ENCODE data around the gene AUNIP.

The AUNIP gene

GRCh38 chr1:25804964-25805862 lies 54.0 kb downstream of the AUNIP start:
- Histone ChIP-seq H3K27ac (replicated peaks; ENCODE audit: low read length) (no peak overlapping the region), H3K4me3 (ENCODE audit: low read length in 2 of 2) (no peak overlapping the region), H3K9me3 (replicated peaks in 1 of 2; ENCODE audit: control insufficient read depth in 2 of 2, insufficient read depth in 1 of 2, low read depth in 1 of 2, low read length in 2 of 2) (no peaks in the 10 kb centered on the region), H3K9ac (ENCODE audit: low read depth, low read length, poor library complexity) (peak overlapping the region; percentile 1), H3K23ac (ENCODE audit: low read depth, low read length, poor library complexity) (no peak overlapping the region), H2AK5ac (ENCODE audit: low read depth, low read length) (no peak overlapping the region), H3K4ac (ENCODE audit: low read length) (no peak overlapping the region), H3K18ac (ENCODE audit: low read length) (no peak overlapping the region), H2BK5ac (ENCODE audit: low read length) (no peak overlapping the region), H3K27me3 (ENCODE audit: control insufficient read depth in 3 of 3, insufficient read depth in 3 of 3, low read depth in 1 of 3, low read length in 3 of 3) (no peaks in the 10 kb centered on the region), H4K91ac (ENCODE audit: low read depth, low read length, poor library complexity) (no peak overlapping the region), H3K36me3 (replicated peaks in 1 of 2; ENCODE audit: control insufficient read depth in 2 of 2, insufficient read depth in 2 of 2, low read length in 2 of 2) (peaks cover 24 to 58% of the 10 kb centered on the region in 2 donors), H3K79me1 (ENCODE audit: low read depth, low read length) (peaks cover 5% of the 10 kb centered on the region), H2BK15ac (ENCODE audit: low read length) (no peak overlapping the region), H2BK12ac (ENCODE audit: low read length) (no peak overlapping the region), H2BK120ac (ENCODE audit: low read depth, low read length) (no peak overlapping the region), H3K4me2 (ENCODE audit: insufficient read depth, low read length, poor library complexity, severe bottlenecking) (no peak overlapping the region), H2AFZ (ENCODE audit: low read length) (no peak overlapping the region), H3K14ac (ENCODE audit: low read length) (no peak overlapping the region), H3K4me1 (ENCODE audit: control insufficient read depth in 2 of 2, insufficient read depth in 1 of 2, low read depth in 1 of 2, low read length in 2 of 2) (peaks cover 16% of the 10 kb centered on the region in 2 donors), H4K8ac (ENCODE audit: low read depth, low read length) (no peak overlapping the region)
- WGBS, 2 donors (ENCODE audit: extremely low coverage in 2 of 2, insufficient read length in 2 of 2, insufficient replicate concordance in 1 of 2): no CpG with 5 or more reads among the region's 15 CpGs
- no peak for DNase-seq (ENCODE audit: low spot score)

- Histone ChIP-seq H3K9ac (ENCODE audit: low read depth, low read length, poor library complexity) (no peak overlapping the region), H2BK12ac (ENCODE audit: low read length) (no peak overlapping the region), H3K18ac (ENCODE audit: low read length) (no peak overlapping the region), H3K79me1 (ENCODE audit: low read depth, low read length) (peaks cover 5% of the 10 kb centered on the region), H3K27ac (replicated peaks; ENCODE audit: low read length) (no peak overlapping the region), H3K27me3 (ENCODE audit: control insufficient read depth in 3 of 3, insufficient read depth in 3 of 3, low read depth in 1 of 3, low read length in 3 of 3) (no peaks in the 10 kb centered on the region), H4K8ac (ENCODE audit: low read depth, low read length) (no peak overlapping the region), H3K4me2 (ENCODE audit: insufficient read depth, low read length, poor library complexity, severe bottlenecking) (no peak overlapping the region), H3K23ac (ENCODE audit: low read depth, low read length, poor library complexity) (no peak overlapping the region), H2AFZ (ENCODE audit: low read length) (no peak overlapping the region), H4K91ac (ENCODE audit: low read depth, low read length, poor library complexity) (no peak overlapping the region), H2BK15ac (ENCODE audit: low read length) (no peak overlapping the region), H3K36me3 (replicated peaks in 1 of 2; ENCODE audit: control insufficient read depth in 2 of 2, insufficient read depth in 2 of 2, low read length in 2 of 2) (peaks cover 20 to 50% of the 10 kb centered on the region in 2 donors), H3K4me1 (ENCODE audit: control insufficient read depth in 2 of 2, insufficient read depth in 1 of 2, low read depth in 1 of 2, low read length in 2 of 2) (peaks cover 16 to 21% of the 10 kb centered on the region in 2 donors), H2BK5ac (ENCODE audit: low read length) (no peak overlapping the region), H3K9me3 (replicated peaks in 1 of 2; ENCODE audit: control insufficient read depth in 2 of 2, insufficient read depth in 1 of 2, low read depth in 1 of 2, low read length in 2 of 2) (no peaks in the 10 kb centered on the region), H3K4me3 (ENCODE audit: low read length in 2 of 2) (no peak overlapping the region), H3K4ac (ENCODE audit: low read length) (no peak overlapping the region), H3K14ac (ENCODE audit: low read length) (no peak overlapping the region), H2AK5ac (ENCODE audit: low read depth, low read length) (no peak overlapping the region), H2BK120ac (ENCODE audit: low read depth, low read length) (no peak overlapping the region)
- no CpG with 5 or more reads among the region's 10 CpGs for WGBS, 2 donors (ENCODE audit: extremely low coverage in 2 of 2, insufficient read length in 2 of 2, insufficient replicate concordance in 1 of 2)
- DNase-seq (ENCODE audit: low spot score): no peak
These were observed 54.9 kb downstream of the AUNIP start for GRCh38 chr1:25804244-25804963.

- no peak overlapping the region for H3K23ac ChIP-seq (ENCODE audit: low read depth, low read length, poor library complexity)
- no peak overlapping the region for H3K4ac ChIP-seq (ENCODE audit: low read length)
- H4K8ac ChIP-seq (ENCODE audit: low read depth, low read length): no peak overlapping the region
- no peaks in the 10 kb centered on the region for H3K9me3 ChIP-seq (replicated peaks in 1 of 2; ENCODE audit: control insufficient read depth in 2 of 2, insufficient read depth in 1 of 2, low read depth in 1 of 2, low read length in 2 of 2)
- no peak overlapping the region for H2BK120ac ChIP-seq (ENCODE audit: low read depth, low read length)
- peaks cover 3% of the 10 kb centered on the region for H3K79me1 ChIP-seq (ENCODE audit: low read depth, low read length)
- H2AFZ ChIP-seq (ENCODE audit: low read length): no peak overlapping the region
- no peak for DNase-seq (ENCODE audit: low spot score)
- peaks cover 16 to 25% of the 10 kb centered on the region in 2 donors for H3K4me1 ChIP-seq (ENCODE audit: control insufficient read depth in 2 of 2, insufficient read depth in 1 of 2, low read depth in 1 of 2, low read length in 2 of 2)
- no peak overlapping the region for H3K18ac ChIP-seq (ENCODE audit: low read length)
- no peak overlapping the region for H4K91ac ChIP-seq (ENCODE audit: low read depth, low read length, poor library complexity)
- no peak overlapping the region for H3K4me3 ChIP-seq (ENCODE audit: low read length in 2 of 2)
- no peak overlapping the region for H3K4me2 ChIP-seq (ENCODE audit: insufficient read depth, low read length, poor library complexity, severe bottlenecking)
- no CpG with 5 or more reads among the region's 1 CpG for whole genome bisulfite sequencing, 2 donors (ENCODE audit: extremely low coverage in 2 of 2, insufficient read length in 2 of 2, insufficient replicate concordance in 1 of 2)
- H2AK5ac ChIP-seq (ENCODE audit: low read depth, low read length): no peak overlapping the region
- H2BK5ac ChIP-seq (ENCODE audit: low read length): no peak overlapping the region
- H3K27ac ChIP-seq (replicated peaks; ENCODE audit: low read length): no peak overlapping the region
- H2BK12ac ChIP-seq (ENCODE audit: low read length): no peak overlapping the region
- H2BK15ac ChIP-seq (ENCODE audit: low read length): no peak overlapping the region
- H3K14ac ChIP-seq (ENCODE audit: low read length): no peak overlapping the region
- H3K9ac ChIP-seq (ENCODE audit: low read depth, low read length, poor library complexity): no peak overlapping the region
- peaks cover 13 to 39% of the 10 kb centered on the region in 2 donors for H3K36me3 ChIP-seq (replicated peaks in 1 of 2; ENCODE audit: control insufficient read depth in 2 of 2, insufficient read depth in 2 of 2, low read length in 2 of 2)
- no peaks in the 10 kb centered on the region for H3K27me3 ChIP-seq (ENCODE audit: control insufficient read depth in 3 of 3, insufficient read depth in 3 of 3, low read depth in 1 of 3, low read length in 3 of 3)
These were observed 55.9 kb downstream of the AUNIP start for GRCh38 chr1:25803368-25803767.

GRCh38 chr1:25802915-25803314 lies 56.3 kb downstream of the AUNIP start:
- H4K8ac ChIP-seq (ENCODE audit: low read depth, low read length): no peak overlapping the region
- no CpG with 5 or more reads among the region's 6 CpGs for WGBS, 2 donors (ENCODE audit: extremely low coverage in 2 of 2, insufficient read length in 2 of 2, insufficient replicate concordance in 1 of 2)
- DNase-seq (ENCODE audit: low spot score): no peak
- no peak overlapping the region for H3K4ac ChIP-seq (ENCODE audit: low read length)
- no peak overlapping the region for H3K23ac ChIP-seq (ENCODE audit: low read depth, low read length, poor library complexity)
- no peak overlapping the region for H3K9ac ChIP-seq (ENCODE audit: low read depth, low read length, poor library complexity)
- peaks cover 13 to 35% of the 10 kb centered on the region in 2 donors for H3K36me3 ChIP-seq (replicated peaks in 1 of 2; ENCODE audit: control insufficient read depth in 2 of 2, insufficient read depth in 2 of 2, low read length in 2 of 2)
- no peak overlapping the region for H3K4me3 ChIP-seq (ENCODE audit: low read length in 2 of 2)
- no peak overlapping the region for H3K14ac ChIP-seq (ENCODE audit: low read length)
- H2BK15ac ChIP-seq (ENCODE audit: low read length): no peak overlapping the region
- peaks cover 16 to 25% of the 10 kb centered on the region in 2 donors for H3K4me1 ChIP-seq (ENCODE audit: control insufficient read depth in 2 of 2, insufficient read depth in 1 of 2, low read depth in 1 of 2, low read length in 2 of 2)
- H3K27ac ChIP-seq (replicated peaks; ENCODE audit: low read length): no peak overlapping the region
- no peak overlapping the region for H2BK12ac ChIP-seq (ENCODE audit: low read length)
- H2BK120ac ChIP-seq (ENCODE audit: low read depth, low read length): no peak overlapping the region
- H3K18ac ChIP-seq (ENCODE audit: low read length): no peak overlapping the region
- H3K79me1 ChIP-seq (ENCODE audit: low read depth, low read length): peaks cover 3% of the 10 kb centered on the region
- H3K4me2 ChIP-seq (ENCODE audit: insufficient read depth, low read length, poor library complexity, severe bottlenecking): no peak overlapping the region
- no peak overlapping the region for H4K91ac ChIP-seq (ENCODE audit: low read depth, low read length, poor library complexity)
- H3K27me3 ChIP-seq (ENCODE audit: control insufficient read depth in 3 of 3, insufficient read depth in 3 of 3, low read depth in 1 of 3, low read length in 3 of 3): no peaks in the 10 kb centered on the region
- H2BK5ac ChIP-seq (ENCODE audit: low read length): no peak overlapping the region
- H2AK5ac ChIP-seq (ENCODE audit: low read depth, low read length): no peak overlapping the region
- no peaks in the 10 kb centered on the region for H3K9me3 ChIP-seq (replicated peaks in 1 of 2; ENCODE audit: control insufficient read depth in 2 of 2, insufficient read depth in 1 of 2, low read depth in 1 of 2, low read length in 2 of 2)
- no peak overlapping the region for H2AFZ ChIP-seq (ENCODE audit: low read length)
